Smooth muscle cell of the brain vasculature (primary cell): ENCODE results near the gene ZC3H18.

Experiments used
- DNase-seq: peaks from one replicate; pipeline ENCODE4 v3.0.0-alpha.2; 2012; ENCODE audit warnings: low read depth, low spot score

ZC3H18 gene

GRCh38 chr16:88622866-88623265 lies 52.7 kb downstream of the ZC3H18 start:
- DNase-seq, result no peak

- DNase-seq, result no peak
These were observed 53.7 kb downstream of the ZC3H18 start for GRCh38 chr16:88623858-88624257.

GRCh38 chr16:88624481-88624880 lies 54.3 kb downstream of the ZC3H18 start:
- no peak for DNase-seq

- DNase-seq, result no peak
These were observed 54.9 kb downstream of the ZC3H18 start for GRCh38 chr16:88624977-88625576.

- no peak for DNase-seq
These were observed 56.4 kb downstream of the ZC3H18 start for GRCh38 chr16:88626646-88627045.

- DNase-seq, result no peak
These were observed 57.6 kb downstream of the ZC3H18 start for GRCh38 chr16:88627531-88628411.

GRCh38 chr16:88628512-88628974 lies 58.3 kb downstream of the ZC3H18 start:
- no peak for DNase-seq

GRCh38 chr16:88629835-88630234 lies 59.6 kb downstream of the ZC3H18 start:
- no peak for DNase-seq

- no peak for DNase-seq
These were observed 60.2 kb downstream of the ZC3H18 start for GRCh38 chr16:88630433-88630832.

- DNase-seq, result no peak
These were observed 60.7 kb downstream of the ZC3H18 start for GRCh38 chr16:88630941-88631340.

- DNase-seq, result no peak
These were observed 61.2 kb downstream of the ZC3H18 start for GRCh38 chr16:88631384-88631783.

GRCh38 chr16:88631920-88632586 lies 61.9 kb downstream of the ZC3H18 start:
- no peak for DNase-seq

- DNase-seq, result no peak
These were observed 62.4 kb downstream of the ZC3H18 start for GRCh38 chr16:88632587-88632930.

GRCh38 chr16:88633684-88634140 lies 63.5 kb downstream of the ZC3H18 start:
- no peak for DNase-seq

- DNase-seq, result no peak
These were observed 64.2 kb downstream of the ZC3H18 start for GRCh38 chr16:88634141-88634993.

- DNase-seq, result no peak
These were observed 64.9 kb downstream of the ZC3H18 start for GRCh38 chr16:88634994-88635670.

GRCh38 chr16:88635671-88636319 lies 65.6 kb downstream of the ZC3H18 start:
- DNase-seq, result no peak

- no peak for DNase-seq
These were observed 66.5 kb downstream of the ZC3H18 start for GRCh38 chr16:88636488-88637265.

GRCh38 chr16:88638323-88639230 lies 68.4 kb downstream of the ZC3H18 start, which contains the start of gene IL17C:
Gene IL17C (plus strand): TSS chr16:88638572. CDS start chr16:88638642, 70 bp downstream.
- DNase-seq, result no peak
